Hepatic stellate cell (primary cell): Measurements from ENCODE around the gene SP2.
"Not testable (repeated sequence)": the region's sequence is repeated elsewhere in the genome, so short reads cannot be mapped to it uniquely, and the experiment has no call there.

ENCODE experiments used
- DNase-seq: peaks from one replicate; pipeline ENCODE4 v3.0.0; 2011; ENCODE audit warnings: low spot score

The SP2 gene

GRCh38 chr17:47918991-47919390 lies 23.0 kb downstream of the SP2 start:
- DNase-seq = no peak

- not testable (repeated sequence) for DNase-seq
These were observed 23.9 kb downstream of the SP2 start for GRCh38 chr17:47919889-47920288.

DNA sequence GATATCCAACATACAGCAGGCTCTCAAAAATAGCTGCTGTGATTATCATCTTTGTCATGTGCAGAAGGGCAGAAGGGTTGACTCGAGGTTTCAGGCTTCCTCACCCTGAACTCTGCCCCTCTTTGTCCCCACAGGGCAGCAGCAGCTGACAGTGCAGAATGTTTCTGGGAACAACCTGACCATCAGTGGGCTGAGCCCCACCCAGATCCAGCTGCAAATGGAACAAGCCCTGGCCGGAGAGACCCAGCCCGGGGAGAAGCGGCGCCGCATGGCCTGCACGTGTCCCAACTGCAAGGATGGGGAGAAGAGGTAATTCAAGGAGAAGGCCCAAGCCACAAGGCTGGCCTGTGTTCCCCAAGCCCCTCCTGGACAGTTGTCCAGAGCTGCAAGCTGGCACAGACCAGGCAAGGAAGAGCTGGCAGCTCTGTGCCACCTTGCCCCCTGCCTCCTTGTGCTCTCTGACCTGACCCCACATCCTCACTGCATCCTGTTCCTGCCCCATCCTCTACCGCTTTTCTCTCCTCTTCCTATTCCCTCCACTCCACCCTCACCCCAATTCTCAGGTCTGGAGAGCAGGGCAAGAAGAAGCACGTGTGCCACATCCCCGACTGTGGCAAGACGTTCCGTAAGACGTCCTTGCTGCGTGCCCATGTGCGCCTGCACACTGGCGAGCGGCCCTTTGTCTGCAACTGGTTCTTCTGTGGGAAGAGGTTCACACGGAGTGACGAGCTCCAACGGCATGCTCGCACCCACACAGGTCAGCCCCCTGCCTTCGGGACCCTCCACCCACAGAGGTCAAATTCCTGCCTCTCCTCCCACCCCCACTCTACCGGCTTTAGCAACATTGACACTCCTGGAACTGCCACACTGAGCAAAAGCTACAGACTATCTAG lies 29.0 kb downstream of the SP2 start:
- no peak for DNase-seq

- no peak for DNase-seq
These were observed 29.6 kb downstream of the SP2 start for GRCh38 chr17:47925678-47925988.

- DNase-seq = no peak
These were observed 31.9 kb downstream of the SP2 start for GRCh38 chr17:47927821-47928400.

GRCh38 chr17:47928415-47928814 lies 32.4 kb downstream of the SP2 start:
- DNase-seq = no peak

GRCh38 chr17:47929218-47930000 lies 33.4 kb downstream of the SP2 start:
- DNase-seq = no peak

DNA sequence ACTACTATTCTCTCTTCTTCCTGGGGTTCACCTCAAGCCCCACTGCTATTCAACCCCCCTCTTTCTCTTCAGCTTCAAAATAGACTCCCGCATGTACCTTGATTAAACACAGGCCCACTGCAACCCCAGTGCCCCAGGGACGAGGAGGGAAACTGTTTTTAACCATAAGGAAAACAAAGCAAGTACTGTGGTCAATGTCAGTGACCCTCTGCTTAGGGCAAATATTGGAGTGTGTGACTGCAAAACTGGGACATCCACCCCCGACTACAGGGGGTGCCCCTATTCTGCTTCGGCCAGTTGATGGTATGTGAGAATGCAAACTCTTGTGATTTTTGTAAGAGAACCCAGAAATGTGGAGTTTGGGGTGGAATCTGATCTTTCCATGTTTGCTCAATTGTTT lies 35.8 kb downstream of the SP2 start:
- DNase-seq = no peak

- peak; percentile 37 for DNase-seq
These were observed 38.8 kb downstream of the SP2 start for GRCh38 chr17:47934856-47935255.

DNA sequence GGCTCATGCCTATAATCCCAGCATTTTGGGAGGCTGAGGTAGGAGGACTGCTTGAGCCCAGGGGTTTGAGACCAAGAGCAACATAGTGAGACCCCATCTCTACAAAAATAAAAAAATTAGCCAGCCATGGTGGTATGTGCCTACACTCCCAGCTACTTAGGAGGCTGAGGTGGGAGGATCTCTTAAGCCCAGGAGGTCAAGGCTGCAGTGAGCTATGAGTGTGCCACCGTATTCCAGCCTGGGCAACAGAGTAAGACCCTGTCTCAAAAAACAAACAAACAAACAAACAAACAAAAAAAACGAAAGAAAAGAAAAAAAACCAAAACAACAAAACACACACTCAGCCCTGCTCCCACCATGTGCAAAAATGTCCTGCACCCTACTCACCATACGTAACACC lies 39.4 kb downstream of the SP2 start:
- not testable (repeated sequence) for DNase-seq

GRCh38 chr17:47935961-47936360 lies 39.9 kb downstream of the SP2 start:
- DNase-seq = peak; percentile 66

GRCh38 chr17:47937941-47938340 lies 41.9 kb downstream of the SP2 start:
- no peak for DNase-seq

DNA sequence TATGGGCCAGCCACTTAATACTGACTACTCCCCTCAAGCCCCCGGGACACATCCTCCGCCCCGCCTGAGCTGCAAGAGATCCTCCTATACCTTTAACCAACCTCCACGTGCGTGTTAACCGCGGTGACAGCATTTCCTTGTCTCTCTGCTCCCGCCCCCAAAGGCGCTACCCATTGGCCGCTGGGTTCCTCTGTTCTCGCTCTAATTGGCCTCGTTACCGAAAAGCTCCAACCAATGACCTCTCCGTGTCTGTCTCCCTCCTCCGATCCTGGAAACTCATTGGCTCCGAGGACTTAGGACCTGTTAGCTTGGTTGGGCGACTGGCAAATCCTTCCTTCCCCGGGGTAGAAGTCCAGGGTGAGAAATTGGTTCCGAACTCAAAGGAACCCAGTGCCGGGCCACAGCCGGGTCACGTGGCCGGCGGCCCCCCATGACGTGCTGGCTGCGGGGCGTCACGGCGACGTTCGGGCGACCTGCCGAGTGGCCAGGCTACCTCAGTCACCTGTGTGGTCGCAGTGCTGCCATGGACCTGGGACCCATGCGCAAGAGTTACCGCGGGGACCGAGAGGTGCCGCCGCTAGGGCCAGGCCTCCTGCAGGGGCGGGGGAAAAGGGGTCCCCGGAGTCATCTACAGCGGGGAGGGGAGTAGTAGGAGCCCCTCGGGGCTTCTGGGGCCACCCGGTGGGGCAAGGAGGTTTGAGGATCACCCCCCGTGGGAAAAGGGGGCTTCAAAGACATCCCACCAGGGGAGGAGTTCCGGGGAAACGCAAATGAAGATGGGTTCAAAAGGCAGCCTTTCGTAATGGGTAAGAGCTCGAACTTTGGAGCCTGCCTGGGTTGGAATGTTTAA lies 45.4 kb downstream of the SP2 start, which contains the start of gene PNPO:
Gene PNPO, plus strand, starts transcription at position 326 of the 850 bp plus-strand sequence. Its CDS starts 105 bp downstream, at position 431.
- peak; percentile 99 for DNase-seq

DNA sequence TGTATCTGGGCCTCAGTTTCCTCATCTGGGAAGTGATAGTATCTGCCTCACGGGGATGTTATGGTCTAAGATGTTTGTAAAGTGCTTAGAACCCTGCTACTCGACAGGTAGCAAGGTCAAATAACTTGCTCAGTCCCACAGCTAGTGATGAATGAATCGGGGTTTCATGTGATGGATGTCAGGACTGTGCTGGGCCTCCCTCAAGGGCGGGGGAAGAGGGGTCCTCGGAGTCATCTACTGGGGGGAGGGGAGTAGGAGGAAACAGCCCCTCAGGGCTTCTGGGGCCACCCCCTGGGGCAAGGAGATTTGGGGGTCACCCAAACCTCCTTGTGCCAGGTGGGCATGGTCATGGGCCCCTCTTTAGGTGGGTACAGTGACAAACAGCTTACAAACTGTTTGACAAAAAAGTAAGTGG lies 46.1 kb downstream of the SP2 start:
- DNase-seq = no peak

GRCh38 chr17:47942568-47942967 lies 46.5 kb downstream of the SP2 start:
- DNase-seq = no peak

DNA sequence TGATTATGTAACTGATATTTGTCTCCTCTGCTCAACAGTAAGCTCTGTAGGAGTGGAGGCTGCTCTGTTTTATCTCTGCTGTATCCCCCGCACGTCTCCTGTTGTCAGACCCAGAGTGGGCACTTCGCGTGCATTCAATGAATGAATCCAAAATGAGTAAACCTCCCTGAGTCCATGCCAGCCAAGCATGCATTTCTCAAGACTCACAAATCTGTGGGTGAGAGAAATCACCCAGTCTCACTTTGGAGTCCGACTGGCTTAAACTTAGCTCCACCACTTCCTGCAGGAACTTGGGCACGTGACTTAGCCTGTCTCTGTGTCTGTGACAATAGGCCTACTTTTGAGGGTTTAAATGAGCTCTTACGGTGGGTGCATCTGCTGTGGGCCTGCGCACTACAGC lies 49.0 kb downstream of the SP2 start:
- DNase-seq = no peak

GRCh38 chr17:47945529-47946508 lies 49.8 kb downstream of the SP2 start:
- no peak for DNase-seq

DNA sequence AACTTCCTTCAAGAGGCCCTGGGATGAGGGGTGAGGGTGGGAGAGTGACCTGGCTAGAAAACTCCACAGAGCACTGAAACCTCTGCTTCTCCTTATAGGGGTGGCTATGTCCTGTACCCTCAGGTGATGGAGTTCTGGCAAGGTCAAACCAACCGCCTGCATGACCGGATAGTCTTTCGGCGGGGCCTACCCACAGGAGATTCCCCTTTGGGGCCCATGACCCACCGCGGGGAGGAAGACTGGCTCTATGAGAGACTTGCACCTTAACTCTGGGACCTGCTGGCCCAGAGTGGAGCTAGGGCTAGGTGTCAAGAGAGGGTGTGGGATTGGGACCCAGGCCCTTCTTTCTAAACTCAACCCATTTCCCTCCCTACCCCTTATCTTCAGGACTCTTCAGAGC lies 50.5 kb downstream of the SP2 start:
- no peak for DNase-seq

- DNase-seq = peak; percentile 94
These were observed 50.9 kb downstream of the SP2 start for GRCh38 chr17:47946929-47947397.

- no peak for DNase-seq
These were observed 52.7 kb downstream of the SP2 start for GRCh38 chr17:47948706-47949196.
